Neural progenitor cell (in vitro differentiated cells): ENCODE results near the gene GALNT18.

Experiments
- CTCF ChIP-seq: fragments of 200-600 bp; sonication (generic); IDR thresholded peaks from 2 replicates; pipeline ENCODE4 v1.5.1; 2017; ENCODE audit warnings: antibody characterized with exemption, mild to moderate bottlenecking
- EZH2phosphoT487 ChIP-seq: fragments of 200-600 bp; sonication (generic); IDR thresholded peaks from 2 replicates; pipeline ENCODE4 v1.6.1; 2017; ENCODE audit warnings: antibody characterized with exemption

GRCh38 chr11:11441091-11441490 lies 180.7 kb downstream of the GALNT18 start:
- TF ChIP-seq CTCF = no peak
- no peak for TF ChIP-seq EZH2phosphoT487
